GM21423 (cell line): ENCODE results near the gene STX18.

Experiments
- ATAC-seq: cut with Tn5 transposase; IDR thresholded peaks from one replicate; pipeline ENCODE4 v1.9.1; 2021; ENCODE audit warnings: mild to moderate bottlenecking, moderate library complexity; ENCODE audit not compliant: unreplicated experiment

Gene STX18

DNA sequence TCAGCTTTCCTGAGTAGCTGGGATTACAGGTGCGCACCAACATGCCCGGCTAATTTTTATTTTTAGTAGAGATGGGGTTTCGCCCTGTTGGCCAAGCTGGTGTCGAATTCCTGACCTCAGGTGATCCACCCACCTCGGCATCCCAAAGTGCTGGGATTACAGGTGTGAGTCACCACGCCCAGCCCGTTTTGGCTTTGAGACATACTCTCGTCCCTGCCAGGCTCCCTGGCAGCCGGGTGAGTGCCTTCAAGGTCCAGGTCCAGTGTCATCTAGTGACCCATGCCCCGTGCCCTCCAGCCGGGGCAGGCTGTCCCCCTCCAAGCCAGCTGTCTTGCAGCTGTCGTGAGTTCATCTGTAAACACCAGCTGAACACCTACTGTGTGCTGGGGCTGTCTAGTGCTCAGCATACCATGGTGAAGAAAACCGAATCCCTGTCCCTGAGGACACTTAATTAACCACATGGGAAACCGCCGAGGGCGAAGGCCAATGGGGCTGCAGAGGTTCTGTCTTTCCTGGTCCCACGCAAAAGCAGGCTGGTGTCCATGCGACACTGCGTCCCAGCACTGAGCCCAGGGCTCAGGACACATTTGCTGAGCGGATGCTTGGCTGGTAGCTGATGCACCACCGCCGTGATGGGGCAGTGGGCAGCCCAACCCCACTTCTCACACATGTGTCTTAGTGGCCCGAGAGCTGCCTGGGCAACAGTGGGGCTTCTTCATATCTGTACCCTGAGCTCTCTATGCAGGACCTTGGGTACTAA, 133.1 kb downstream of the STX18 start:
- ATAC-seq, result no peak

DNA sequence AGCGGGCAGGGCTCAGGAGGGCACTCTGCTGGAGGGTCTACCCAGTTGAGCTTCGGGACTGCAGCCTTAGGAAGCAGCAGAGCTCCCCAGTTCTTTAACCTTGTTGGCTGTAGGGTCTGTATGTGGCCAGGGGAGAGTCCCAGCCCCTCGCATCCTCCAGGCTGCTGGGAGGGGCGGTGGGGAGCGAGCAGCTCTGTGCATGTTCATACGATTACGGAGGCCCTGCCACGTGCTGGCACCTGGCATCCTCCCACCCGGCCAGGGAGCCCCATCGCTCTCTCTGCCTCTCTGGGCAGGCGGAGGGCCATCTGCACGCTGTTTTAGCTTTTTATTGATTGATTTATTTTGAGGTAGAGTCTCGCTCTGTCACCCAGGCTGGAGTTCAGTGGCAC, 133.7 kb downstream of the STX18 start:
- no peak for ATAC-seq

DNA sequence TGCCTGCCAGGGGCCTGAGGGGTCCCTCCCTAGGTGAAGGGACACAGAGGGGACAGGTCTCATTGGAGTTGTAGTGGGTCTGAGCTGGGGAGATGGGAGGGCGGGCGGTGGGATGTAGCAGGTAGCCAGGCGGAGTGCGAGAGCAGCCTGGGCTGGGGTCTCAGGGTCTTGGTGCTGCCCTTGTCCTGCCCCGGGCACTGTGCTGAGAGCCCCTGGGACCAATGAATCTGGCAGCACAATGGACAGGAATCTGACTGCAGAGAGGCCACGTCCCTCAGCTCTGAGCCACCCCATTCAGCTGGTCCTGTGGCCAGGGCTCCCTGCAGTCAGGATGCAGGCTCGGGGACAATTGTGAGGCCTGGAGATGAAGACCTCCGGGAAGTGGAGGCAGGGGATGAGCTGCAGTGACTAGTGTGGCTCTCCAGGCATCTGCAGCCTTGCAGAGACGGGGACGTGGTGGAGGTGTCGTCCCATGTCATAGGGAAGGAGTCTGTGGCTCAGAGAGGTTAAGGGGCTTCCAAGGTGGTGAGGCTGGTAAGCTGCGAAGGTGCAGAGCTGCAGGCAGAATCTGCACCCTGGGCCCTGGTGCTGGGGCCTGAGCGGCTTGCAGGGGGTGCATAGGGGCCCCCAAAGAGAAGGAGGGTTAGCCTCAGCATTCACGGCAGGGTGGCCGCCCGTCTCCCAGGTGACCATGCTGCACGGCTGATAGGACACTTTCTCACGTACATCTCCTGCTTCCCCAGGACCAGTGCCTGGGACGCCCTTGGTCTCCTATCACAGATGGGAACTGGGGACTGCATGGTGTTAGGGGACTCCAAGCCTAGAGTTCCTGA, 134.3 kb downstream of the STX18 start:
- no peak for ATAC-seq

DNA sequence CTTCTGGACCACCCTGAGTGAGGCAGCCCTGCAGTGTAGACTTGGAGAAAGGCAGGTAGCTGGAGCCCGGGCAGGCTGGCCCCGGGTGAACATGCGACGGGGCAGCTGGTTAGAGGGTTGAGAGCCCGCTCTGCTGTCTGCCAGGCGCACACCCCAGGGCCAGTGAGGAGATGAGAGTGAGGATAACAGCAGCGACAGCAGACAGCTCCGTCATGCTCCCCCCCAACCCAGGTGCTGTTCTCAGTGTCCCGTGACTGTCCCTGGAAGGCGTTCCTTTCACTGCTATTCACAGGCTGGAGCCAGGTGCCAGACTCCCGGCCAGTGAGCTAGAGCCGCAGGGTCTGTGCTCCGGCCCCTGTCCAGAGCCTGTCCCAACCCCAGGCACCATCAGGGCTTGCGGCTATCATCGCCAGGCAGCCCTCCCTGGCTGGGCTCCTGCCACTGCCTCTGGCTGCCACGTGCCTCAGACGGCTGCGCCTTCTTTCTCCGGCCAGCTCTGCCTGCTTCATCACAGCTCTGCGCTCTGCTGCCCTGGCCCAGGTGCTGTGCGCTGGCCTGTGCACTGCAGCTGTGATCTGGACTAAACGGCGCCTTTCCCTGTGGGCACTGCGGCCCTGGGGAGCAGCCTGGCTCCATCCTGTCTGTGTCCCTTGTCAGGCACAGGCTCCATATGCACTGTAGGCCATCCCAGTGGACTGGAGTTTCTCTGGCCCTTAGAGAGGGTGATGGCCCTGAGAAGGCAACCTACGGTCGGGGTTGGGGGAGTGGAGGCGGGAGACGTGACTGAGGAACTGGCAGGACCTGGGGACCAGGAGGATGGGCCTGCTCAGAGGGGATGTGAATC, 135.2 kb downstream of the STX18 start:
- ATAC-seq, result no peak

DNA sequence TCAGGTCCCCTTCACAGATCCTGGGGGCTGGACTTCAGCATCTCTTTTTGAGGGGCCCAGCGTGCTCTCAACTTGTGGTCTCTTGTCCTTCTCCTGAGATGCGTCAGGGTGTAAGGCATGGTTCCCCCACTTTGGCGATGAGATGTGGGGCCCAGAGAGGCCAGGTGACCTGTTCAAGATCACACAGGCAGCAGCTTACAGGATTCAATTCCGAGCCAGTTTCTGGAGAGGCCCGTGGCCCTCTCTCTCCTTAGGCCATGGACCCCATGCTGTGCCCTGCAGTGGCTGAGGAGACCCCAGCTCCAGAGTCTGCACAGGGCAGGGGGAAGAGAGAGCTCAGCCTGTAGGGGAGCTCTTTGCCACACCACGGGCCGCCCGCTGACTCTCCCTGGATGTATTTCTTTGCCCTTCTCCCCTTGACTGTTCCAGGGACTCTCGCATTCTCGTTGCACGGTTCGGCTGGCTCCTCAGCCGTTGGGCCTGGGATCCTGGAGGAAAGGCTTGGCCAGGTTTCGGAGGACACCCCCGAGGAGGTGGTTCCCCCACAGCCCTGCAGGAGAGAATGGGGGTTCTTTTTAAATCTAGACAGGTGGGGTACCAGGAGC, 136.4 kb downstream of the STX18 start:
- no peak for ATAC-seq

DNA sequence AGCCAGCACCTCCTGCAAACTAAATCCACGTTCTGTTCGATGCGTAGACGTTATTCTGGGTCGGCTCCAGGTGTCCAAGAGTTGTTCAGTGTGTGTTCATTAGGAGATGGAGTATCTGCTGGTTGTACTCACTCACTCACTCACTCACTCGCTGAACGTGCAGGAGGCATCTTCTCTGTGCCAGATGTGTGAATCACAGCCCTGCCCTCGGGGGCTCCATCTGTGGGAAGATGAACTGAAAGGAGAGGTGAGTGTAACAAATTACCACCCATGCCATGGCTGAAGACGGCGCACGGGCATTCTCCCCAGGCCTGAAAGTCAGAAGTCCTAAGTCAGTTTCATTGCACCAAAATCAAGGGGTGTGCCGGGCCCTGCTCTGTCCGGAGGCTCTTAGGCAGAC, 138.9 kb downstream of the STX18 start:
- no peak for ATAC-seq

DNA sequence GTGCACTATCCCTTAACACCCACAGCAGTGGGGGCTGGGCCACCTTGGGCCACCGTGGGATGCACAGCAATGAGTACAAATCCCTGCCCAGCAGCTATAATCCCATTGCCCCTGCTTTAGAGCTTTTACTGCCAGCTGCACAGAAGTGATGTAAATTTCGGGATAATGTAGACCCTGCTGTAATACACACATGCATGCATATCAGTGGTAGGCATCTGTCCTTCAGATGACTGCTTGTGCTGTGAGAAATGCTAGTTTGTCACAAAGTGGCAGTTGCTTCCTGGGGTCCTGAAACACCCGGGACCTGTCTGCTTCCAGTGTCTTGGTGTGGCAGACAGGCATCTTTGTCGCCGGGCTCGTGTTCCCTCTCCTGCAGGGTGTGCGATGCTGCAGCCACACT, 140.8 kb downstream of the STX18 start:
- ATAC-seq, result no peak

DNA sequence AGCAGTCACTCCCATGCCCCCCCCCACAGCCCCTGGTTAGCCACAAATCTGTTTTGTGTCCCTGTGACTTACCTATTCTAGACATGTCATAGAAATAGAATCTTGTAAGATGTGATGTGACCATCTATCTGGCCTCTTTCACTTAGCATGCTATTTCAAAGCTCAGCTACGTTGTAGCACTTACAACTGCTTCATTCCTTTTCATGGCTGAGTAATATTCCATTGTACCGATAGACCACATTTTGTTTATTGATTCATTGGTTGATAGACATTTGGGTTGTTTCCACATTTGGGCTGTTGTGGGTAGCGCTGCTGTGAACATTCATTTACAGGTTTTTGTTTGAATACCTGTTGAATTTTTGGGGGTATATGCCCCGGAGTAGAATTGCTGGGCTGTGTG, 143.4 kb downstream of the STX18 start:
- no peak for ATAC-seq

DNA sequence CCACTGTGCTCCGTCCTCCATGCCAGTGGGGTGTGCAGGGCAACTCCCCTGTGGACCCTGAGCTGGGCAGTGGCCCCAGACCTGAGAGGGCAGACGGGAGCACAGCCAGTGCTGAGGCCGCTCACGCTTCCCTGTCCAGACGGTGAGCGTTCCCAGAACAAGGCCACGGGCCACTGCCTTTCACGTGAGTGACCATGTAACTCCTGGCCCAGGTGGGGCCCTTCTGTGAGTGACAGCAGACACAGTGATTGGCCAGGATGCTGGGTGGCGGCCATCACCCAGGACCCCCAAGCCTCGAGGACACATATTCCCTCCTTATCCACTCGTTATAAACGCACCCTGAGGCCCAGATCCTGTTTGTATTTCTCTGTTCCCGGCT, 144.4 kb downstream of the STX18 start:
- ATAC-seq, result no peak

DNA sequence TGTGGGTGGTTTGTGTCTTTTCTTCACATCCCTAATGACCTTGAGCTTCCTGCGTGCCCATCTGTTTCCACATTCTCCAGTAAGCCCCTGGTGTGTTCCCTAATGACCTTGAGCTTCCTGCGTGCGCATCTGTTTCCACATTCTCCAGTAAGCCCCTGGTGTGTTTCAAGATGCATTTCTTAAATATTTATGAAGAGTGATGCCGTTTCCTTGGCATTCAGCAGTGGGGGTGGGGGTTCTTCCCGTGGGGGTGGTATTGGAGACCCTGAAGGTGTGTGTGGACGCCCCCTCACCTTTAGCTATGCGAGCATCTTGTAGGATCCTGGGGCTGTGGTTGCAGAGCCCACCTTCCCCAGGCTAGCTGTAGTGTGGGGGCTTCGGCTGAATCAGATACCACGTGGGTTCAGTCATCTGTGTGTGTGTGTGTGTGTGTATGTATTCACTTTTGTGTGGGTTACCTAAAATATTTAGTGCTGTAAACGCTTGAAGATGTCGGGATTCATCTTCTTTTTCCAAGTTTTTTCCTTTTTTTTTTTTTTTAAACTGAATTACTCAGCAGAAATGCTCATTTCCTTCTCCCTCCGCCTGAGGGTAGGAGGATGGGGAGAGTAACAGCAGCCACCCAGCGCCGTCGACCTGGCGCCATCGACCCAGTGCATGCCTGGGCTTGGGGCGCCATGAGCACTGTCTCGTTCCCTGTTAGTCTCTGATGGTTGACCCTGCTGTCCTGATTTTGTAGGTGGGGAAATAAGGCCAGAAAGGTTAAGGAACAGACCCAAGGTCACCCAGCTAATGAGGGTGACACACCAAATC, 145.0 kb downstream of the STX18 start:
- ATAC-seq, result no peak

DNA sequence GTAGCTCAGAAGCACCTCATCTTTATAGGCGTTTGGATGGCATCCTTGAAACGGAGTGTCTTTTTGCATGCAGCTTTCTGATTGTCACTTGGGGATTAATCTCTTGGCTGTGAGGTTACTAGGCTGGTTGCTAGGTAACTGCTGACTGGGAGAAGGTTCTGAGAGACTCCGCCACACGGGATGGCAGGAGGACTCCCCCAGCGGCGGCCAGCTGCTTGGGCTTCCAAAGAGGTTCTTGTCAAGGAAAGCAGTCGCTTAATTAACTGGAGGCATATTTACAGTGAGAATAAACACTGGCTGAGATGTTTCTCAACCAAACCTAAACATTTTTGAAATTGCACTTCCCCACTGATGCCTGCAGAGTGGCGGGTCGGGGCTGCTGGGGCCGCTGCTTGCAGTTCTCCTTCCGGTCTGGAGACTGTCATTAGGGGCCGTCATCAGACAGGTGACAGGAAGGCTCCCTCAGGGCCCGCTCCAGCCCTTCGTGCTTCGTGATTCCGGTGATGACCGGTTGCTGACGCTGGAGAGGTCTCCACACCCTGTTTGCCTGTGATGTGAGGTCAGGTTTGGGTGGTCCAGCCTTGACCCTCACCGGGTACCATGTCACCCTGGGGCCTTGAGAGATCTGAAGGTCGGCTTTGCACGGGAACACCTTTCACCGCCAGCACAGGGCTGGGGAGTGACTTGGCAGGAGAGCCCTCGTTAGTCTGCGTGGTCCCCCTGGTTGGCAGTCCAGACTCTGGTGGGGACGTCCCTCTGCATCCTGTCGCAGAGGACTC, 145.8 kb downstream of the STX18 start:
- peak; percentile 68 for ATAC-seq

DNA sequence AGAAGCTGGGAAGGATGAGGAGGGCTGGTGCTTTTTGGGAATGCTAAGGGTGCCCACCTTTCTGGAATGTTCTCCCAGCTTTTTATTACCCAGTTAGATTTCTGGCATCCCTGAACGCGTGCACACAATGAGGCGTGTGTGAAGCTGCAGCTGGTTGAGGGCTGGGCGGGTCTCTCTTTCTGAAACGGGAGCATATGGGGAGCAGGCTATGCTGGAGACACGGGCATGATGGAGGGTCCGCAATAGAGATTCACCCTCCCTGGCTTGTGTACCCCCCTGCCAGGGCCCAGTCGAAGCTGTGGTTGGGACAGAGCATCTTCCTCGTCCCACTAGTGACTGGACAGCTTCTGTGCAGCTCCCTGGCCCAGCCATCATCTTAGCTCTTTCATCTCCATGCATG, 146.5 kb downstream of the STX18 start:
- ATAC-seq, result no peak

DNA sequence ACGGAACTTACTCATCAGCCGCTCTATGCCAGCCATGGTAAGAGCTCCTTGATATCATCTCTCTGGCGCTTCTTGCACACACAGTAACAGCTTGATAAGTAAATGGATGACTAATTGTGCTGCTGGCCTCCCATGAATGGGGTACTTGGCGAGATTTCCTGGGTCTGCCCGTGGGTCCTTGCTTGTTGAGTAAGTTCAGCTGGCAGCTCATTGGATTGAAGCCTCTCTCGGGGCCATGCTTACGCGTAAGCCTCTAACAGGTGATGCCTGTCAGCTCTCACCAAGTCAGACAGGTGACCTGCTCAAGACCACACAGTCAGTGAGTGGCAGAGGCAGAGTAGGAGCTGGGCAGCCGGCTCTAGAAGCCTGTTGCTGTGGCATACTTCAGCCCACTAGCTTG, 147.2 kb downstream of the STX18 start:
- ATAC-seq, result no peak

DNA sequence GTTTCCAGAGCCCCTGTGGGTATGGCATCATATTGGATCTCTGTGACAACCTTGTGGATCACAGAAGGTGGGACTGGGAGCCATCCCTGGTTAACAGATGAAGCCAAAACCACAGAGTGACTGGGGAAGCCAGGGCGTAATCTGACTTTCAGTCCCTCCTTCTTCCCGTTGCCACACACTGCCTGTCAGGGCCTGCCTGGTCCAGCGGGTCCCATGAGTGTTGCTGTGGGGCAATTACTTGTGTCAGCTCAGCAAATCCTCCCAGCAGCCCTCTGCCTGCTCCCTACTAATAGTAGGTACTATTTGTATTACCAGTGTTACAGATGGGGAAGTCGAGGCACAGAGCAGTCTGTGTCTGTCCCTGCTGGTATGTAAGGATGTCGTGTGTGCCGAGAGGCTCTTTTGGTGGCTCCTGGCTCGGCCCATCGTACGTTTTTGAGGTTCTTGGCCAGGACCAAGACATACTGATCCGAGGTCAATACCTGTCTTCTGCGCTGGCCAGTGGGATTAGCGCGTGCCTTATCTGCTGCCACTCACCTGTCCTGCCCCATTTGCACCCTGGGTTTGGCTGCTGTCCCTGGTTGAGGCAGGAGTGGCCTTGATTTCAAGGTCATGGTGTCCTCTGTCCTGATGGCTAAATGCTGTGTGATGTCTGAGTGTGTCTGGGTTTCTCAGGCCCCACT, 149.2 kb downstream of the STX18 start:
- no peak for ATAC-seq

DNA sequence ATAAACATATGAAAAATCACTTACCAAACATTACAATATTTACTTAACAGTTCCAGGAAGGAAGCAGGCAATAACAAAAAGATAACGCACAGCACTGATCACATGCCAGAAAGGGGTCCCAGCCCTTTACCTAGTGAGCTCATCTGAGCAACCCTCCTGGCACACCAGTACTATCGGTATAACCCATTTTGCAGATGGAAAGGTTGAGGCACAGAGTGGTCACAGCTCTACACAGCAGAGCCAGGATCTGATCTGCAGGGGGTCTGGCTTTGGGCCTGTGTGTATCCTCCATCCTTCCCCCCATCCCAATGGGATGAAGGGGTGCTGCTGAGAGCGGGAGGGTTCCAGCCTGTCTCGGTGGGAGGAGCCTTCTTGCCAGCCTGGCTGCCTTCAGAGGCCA, 150.0 kb downstream of the STX18 start:
- ATAC-seq, result no peak

DNA sequence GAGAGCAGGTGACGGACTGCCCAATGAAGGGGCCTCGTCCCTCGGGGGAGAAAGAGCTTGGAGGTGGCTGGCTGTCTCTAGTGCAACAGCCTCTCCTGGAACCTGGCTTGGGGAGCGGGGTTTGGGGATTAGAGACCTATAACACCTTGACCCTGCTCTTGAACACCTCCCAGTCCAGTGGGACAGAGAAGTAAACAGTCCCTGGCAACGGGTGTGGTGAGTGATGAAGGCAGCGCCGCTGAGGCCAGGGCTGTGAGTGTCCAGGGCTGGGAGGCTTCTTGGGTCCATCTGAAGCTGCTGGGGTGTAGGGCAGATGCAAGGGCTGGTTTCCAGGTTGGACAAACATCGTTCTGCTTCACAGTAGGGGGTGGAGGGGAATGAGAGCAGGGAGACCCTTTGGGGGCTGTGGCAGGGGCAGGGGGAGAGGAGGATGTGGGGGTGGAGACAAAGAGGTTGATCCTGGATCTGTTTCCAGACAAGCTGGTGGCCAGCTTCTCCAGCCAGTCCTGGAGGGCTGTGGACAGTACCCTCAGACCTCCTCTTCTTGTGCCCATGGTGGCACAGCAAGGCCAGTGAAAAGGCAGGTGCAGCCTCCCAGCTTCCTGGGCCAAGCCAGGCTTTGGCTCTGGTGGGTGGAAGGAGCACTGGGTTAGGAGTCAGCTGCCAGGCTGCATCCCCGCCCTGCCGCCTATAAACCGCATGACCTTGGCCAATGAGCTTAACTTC, 151.2 kb downstream of the STX18 start:
- ATAC-seq, result no peak

DNA sequence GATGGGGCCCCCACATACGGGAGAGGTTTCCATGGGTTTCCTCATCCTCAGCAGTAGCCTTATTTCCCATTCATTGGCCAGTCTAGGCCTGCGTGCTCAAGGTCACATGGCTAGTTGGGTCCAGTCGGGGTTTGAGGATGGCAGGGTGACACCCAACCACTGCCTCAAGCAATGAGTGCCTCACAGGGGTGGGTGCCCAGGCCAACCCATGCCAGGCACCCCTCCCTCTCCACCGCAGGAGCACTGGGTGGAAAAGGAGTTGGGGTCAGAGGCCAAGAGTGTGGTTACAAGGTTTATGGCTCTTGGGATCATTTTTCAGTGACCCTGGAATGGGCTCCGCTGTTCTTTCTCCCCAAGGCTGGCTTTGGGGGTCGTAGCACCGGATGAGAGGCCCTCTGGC, 151.8 kb downstream of the STX18 start:
- ATAC-seq, result no peak

DNA sequence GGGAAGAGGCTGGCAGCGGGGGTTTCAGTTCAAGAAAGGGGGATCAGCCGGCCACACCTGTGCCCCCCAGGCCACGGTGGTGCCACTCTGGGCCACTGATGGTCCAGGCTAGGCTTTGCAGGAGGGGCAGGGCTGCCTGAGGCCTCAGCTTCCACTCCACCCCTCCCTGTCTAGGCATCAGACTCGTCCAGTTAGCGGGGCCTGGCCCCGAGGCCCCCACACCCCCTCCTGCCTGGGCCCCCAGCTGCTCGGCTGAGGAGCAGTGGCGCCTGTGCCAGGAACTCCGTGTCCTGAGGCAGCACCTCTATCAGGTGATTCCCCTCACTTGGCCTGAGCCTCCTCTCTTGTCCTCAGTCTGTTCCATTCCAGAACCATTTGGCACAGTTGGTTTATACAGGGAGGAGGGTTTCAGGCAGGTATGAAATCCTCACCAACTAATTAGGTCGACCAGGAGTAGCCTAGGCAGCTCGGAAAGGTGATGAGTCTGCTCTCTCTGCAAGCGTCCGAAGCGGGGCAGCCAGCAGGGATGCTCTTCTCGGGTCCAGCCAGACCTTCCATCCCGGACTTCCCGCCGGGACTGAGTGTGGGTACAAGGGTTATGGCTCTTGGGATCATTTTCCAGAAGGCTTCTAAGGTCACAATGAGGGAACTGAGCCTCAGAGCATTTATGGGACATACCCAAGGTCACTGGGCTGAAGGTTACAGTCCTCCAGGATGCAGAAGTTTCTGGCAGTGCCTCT, 152.8 kb downstream of the STX18 start:
- no peak for ATAC-seq
